Trophoblast cell (in vitro differentiated cells and primary cell): ENCODE results near the gene PITPNM2.

Experiments used
- DNase-seq, 2 donors: peaks; one replicate each; pipeline ENCODE4 v3.0.0-alpha.2; 2016
- H2AFZ ChIP-seq: 2 replicates; pipeline ENCODE4 v1.6.1; 2013; ENCODE audit warnings: low read length, moderate library complexity, mild to moderate bottlenecking; ENCODE audit not compliant: insufficient read depth, poor library complexity
- H2AK5ac ChIP-seq: 2 replicates; pipeline ENCODE4 v1.6.1; 2013; ENCODE audit warnings: mild to moderate bottlenecking, low read length
- H2BK120ac ChIP-seq: 2 replicates; pipeline ENCODE4 v1.6.1; 2013; ENCODE audit warnings: low read length, mild to moderate bottlenecking, moderate library complexity; ENCODE audit not compliant: insufficient read depth, poor library complexity
- H2BK12ac ChIP-seq: 2 replicates; pipeline ENCODE4 v1.6.1; 2013; ENCODE audit warnings: mild to moderate bottlenecking, low read length, moderate library complexity
- H2BK5ac ChIP-seq: 2 replicates; pipeline ENCODE4 v1.6.1; 2013; ENCODE audit warnings: low read length, low read depth, moderate library complexity, mild to moderate bottlenecking; ENCODE audit not compliant: poor library complexity
- H3K14ac ChIP-seq: 2 replicates; pipeline ENCODE4 v1.6.1; 2013; ENCODE audit warnings: mild to moderate bottlenecking, low read length
- H3K18ac ChIP-seq: 2 replicates; pipeline ENCODE4 v1.6.1; 2013; ENCODE audit warnings: mild to moderate bottlenecking, low read length
- H3K23ac ChIP-seq: 2 replicates; pipeline ENCODE4 v1.6.1; 2013; ENCODE audit warnings: low read length
- H3K27ac ChIP-seq: 2 replicates; pipeline ENCODE4 v1.5.1; 2013; ENCODE audit warnings: low read depth, mild to moderate bottlenecking, inconsistent platforms, low read length, moderate library complexity
- H3K27me3 ChIP-seq: 2 replicates; pipeline ENCODE4 v1.6.1; 2013; ENCODE audit warnings: inconsistent platforms, mild to moderate bottlenecking, low read length, moderate library complexity; ENCODE audit not compliant: insufficient read depth
- H3K36me3 ChIP-seq, 2 experiments: 1 replicate in 1 of 2; 2 replicates in 1 of 2; pipeline ENCODE4 v1.6.1; 2013; ENCODE audit warnings: low read length in 2 of 2, mild to moderate bottlenecking in 2 of 2, moderate library complexity in 1 of 2; ENCODE audit not compliant: insufficient read depth in 2 of 2, control insufficient read depth in 1 of 2
- H3K4ac ChIP-seq: 2 replicates; pipeline ENCODE4 v1.6.1; 2013; ENCODE audit warnings: low read depth, mild to moderate bottlenecking, low read length, moderate library complexity
- H3K4me1 ChIP-seq, 2 experiments: 1 replicate in 1 of 2; 2 replicates in 1 of 2; pipeline ENCODE4 v1.6.1; 2013; ENCODE audit warnings: low read length in 2 of 2, mild to moderate bottlenecking in 2 of 2, moderate library complexity in 1 of 2; ENCODE audit not compliant: insufficient read depth in 2 of 2, control insufficient read depth in 1 of 2
- H3K4me2 ChIP-seq: 2 replicates; pipeline ENCODE4 v1.6.1; 2013; ENCODE audit warnings: inconsistent platforms, mild to moderate bottlenecking, low read length, moderate library complexity
- H3K4me3 ChIP-seq: 2 replicates; pipeline ENCODE4 v1.5.1; 2013; ENCODE audit warnings: mild to moderate bottlenecking, low read depth, low read length, inconsistent platforms
- H3K79me1 ChIP-seq: one replicate; pipeline ENCODE4 v1.6.1; 2013; ENCODE audit warnings: low read length
- H3K79me2 ChIP-seq: 2 replicates; pipeline ENCODE4 v1.6.1; 2013; ENCODE audit warnings: low read length, mild to moderate bottlenecking; ENCODE audit not compliant: control insufficient read depth, insufficient read depth, poor library complexity
- H3K9ac ChIP-seq: 2 replicates; pipeline ENCODE4 v1.6.1; 2013; ENCODE audit warnings: mild to moderate bottlenecking, low read length
- H3K9me3 ChIP-seq: 2 replicates; pipeline ENCODE4 v1.6.1; 2013; ENCODE audit warnings: low read depth, mild to moderate bottlenecking, control low read depth, inconsistent platforms, low read length; ENCODE audit not compliant: insufficient read depth
- H4K12ac ChIP-seq: 2 replicates; pipeline ENCODE4 v1.6.1; 2013; ENCODE audit warnings: low read depth, mild to moderate bottlenecking, low read length, moderate library complexity
- H4K8ac ChIP-seq: 2 replicates; pipeline ENCODE4 v1.6.1; 2013; ENCODE audit warnings: low read depth, mild to moderate bottlenecking, low read length, moderate library complexity
- H4K91ac ChIP-seq: one replicate; pipeline ENCODE4 v1.6.1; 2013; ENCODE audit warnings: low read depth, mild to moderate bottlenecking, low read length, moderate library complexity
- WGBS: extraction: QIAGEN DNeasy Blood & Tissue Kit; methylation state at CpG from one replicate; pipeline ENCODE4 v1.1.7; 2013; ENCODE audit warnings: missing lambda C conversion rate; ENCODE audit not compliant: insufficient read length, insufficient coverage; ENCODE audit errors: extremely low coverage; 5-methylcytosine and 5-hydroxymethylcytosine counted together

PITPNM2 gene

GRCh38 chr12:123126294-123127181, 24.4 kb downstream of the PITPNM2 start:
- Histone ChIP-seq H3K4me3 (no peak overlapping the region), H3K4ac (peak overlapping the region; percentile 65), H3K27me3 (no peaks in the 10 kb centered on the region), H2BK12ac (peak overlapping the region; percentile 89), H4K8ac (peak overlapping the region; percentile 66), H3K18ac (peak overlapping the region; percentile 39), H3K79me2 (peaks cover 4% of the 10 kb centered on the region), H4K91ac (peak overlapping the region; percentile 93), H3K23ac (no peak overlapping the region), H3K9ac (no peak overlapping the region), H3K79me1 (peaks cover 9% of the 10 kb centered on the region), H2BK120ac (peak overlapping the region; percentile 78), H3K9me3 (no peaks in the 10 kb centered on the region), H4K12ac (no peak overlapping the region), H3K36me3 (no peaks in the 10 kb centered on the region), H2AFZ (peak overlapping the region; percentile 3), H2BK5ac (peak overlapping the region; percentile 66), H3K27ac (peak overlapping the region; percentile 86), H2AK5ac (no peak overlapping the region), H3K14ac (peak overlapping the region; percentile 82), H3K4me2 (peak overlapping the region; percentile 28), H3K4me1 (peaks cover 19 to 24% of the 10 kb centered on the region in 2 experiments)
- WGBS: no CpG with 5 or more reads among the region's 6 CpGs
- DNase-seq: peak; percentile 94 to 95

DNA sequence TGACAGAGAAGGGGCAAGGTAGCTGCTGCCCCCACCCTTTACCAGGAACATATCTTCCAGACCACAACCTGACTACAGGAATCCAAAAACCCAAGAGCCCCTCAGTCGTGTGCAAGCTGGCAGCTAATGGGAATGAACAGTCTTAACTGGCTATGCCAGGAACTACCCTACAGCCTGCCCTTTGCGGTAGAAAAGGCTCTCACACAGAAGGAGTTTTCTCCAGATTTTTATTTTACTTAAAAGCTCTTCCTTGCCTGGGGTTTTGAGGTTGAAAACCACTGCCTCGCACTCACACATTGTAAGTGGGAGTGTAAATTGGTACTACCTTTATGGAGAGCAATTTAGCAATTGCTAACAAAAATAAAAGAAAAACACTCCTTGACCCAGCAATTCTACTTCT, 28.3 kb downstream of the PITPNM2 start:
- no peak overlapping the region for H3K14ac ChIP-seq
- WGBS: no CpG with 5 or more reads among the region's 3 CpGs
- no peak overlapping the region for H2BK12ac ChIP-seq
- H4K12ac ChIP-seq: no peak overlapping the region
- no peak overlapping the region for H2AFZ ChIP-seq
- no peak overlapping the region for H2BK5ac ChIP-seq
- peaks cover 4% of the 10 kb centered on the region for H3K79me2 ChIP-seq
- no peaks in the 10 kb centered on the region for H3K36me3 ChIP-seq
- H3K9ac ChIP-seq: no peak overlapping the region
- H2BK120ac ChIP-seq: no peak overlapping the region
- no peak overlapping the region for H3K27ac ChIP-seq
- no peak overlapping the region for H4K8ac ChIP-seq
- H3K4me3 ChIP-seq: no peak overlapping the region
- no peaks in the 10 kb centered on the region for H3K9me3 ChIP-seq
- H2AK5ac ChIP-seq: no peak overlapping the region
- peaks cover 12% of the 10 kb centered on the region for H3K79me1 ChIP-seq
- no peak overlapping the region for H3K23ac ChIP-seq
- no peak overlapping the region for H3K4ac ChIP-seq
- H3K27me3 ChIP-seq: no peaks in the 10 kb centered on the region
- no peak overlapping the region for H3K4me2 ChIP-seq
- peaks cover 13 to 15% of the 10 kb centered on the region in 2 experiments for H3K4me1 ChIP-seq
- no peak for DNase-seq
- H4K91ac ChIP-seq: no peak overlapping the region
- H3K18ac ChIP-seq: no peak overlapping the region

- Histone ChIP-seq H4K91ac (no peak overlapping the region), H3K14ac (no peak overlapping the region), H3K4ac (no peak overlapping the region), H2BK120ac (no peak overlapping the region), H3K27ac (no peak overlapping the region), H4K8ac (no peak overlapping the region), H2BK12ac (no peak overlapping the region), H3K9ac (no peak overlapping the region), H3K27me3 (no peaks in the 10 kb centered on the region), H3K36me3 (no peaks in the 10 kb centered on the region), H2AK5ac (no peak overlapping the region), H3K9me3 (peaks cover 2% of the 10 kb centered on the region), H3K4me1 (peaks cover 7 to 9% of the 10 kb centered on the region in 2 experiments), H3K4me3 (no peak overlapping the region), H2AFZ (no peak overlapping the region), H4K12ac (no peak overlapping the region), H3K4me2 (no peak overlapping the region), H3K23ac (no peak overlapping the region), H3K18ac (no peak overlapping the region), H3K79me1 (peaks cover 5% of the 10 kb centered on the region), H3K79me2 (no peaks in the 10 kb centered on the region), H2BK5ac (no peak overlapping the region)
- WGBS: no CpG with 5 or more reads among the region's 6 CpGs
- DNase-seq: peak in 1 of 2 donors; percentile 68
Measured at GRCh38 chr12:123121670-123122069, 29.2 kb downstream of the PITPNM2 start.

DNA sequence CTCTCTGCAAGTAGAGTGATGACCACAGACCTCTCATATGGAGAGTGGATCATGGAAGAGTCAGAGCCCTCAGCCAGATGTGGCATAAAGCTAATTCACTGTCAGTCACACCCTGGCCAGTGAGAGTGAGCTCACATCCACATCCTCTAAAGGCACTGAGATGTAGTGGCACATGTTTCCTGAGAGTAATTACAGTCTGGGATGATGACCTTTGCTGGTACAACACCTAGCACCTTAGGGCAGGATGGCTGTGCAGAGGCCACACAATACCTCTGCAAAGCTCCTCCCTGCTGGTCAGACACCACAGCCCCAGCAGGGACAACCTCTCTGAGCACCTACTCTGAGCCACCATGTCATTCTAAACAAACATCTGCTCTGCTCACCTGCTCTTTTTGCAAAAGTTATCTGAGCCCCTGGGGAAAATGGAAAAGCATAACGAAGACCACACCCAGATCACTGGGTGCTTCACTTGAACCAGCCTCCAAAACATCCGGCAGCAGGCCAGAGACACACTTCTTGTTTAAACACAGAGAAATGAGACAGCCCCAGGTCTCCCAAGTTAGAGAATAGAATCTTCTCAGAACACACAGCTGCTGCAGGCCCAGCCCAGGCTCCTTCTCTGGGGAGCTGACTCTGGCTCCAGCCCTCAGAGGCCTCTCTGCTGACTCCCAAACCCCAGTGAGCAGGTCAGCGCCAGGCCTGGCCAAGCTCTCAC, 30.3 kb downstream of the PITPNM2 start:
- H2BK12ac ChIP-seq: no peak overlapping the region
- no peaks in the 10 kb centered on the region for H3K27me3 ChIP-seq
- peak overlapping the region; percentile 66 for H2AK5ac ChIP-seq
- peak overlapping the region; percentile 26 for H3K14ac ChIP-seq
- H3K79me2 ChIP-seq: no peaks in the 10 kb centered on the region
- H3K79me1 ChIP-seq: peaks cover 3% of the 10 kb centered on the region
- H3K23ac ChIP-seq: no peak overlapping the region
- H3K9ac ChIP-seq: no peak overlapping the region
- peak; percentile 91 for DNase-seq
- H3K27ac ChIP-seq: peak overlapping the region; percentile 20
- peak overlapping the region; percentile 16 for H4K8ac ChIP-seq
- H2BK120ac ChIP-seq: peak overlapping the region; percentile 33
- no peak overlapping the region for H3K4me2 ChIP-seq
- peaks cover 2% of the 10 kb centered on the region for H3K9me3 ChIP-seq
- H3K4me3 ChIP-seq: no peak overlapping the region
- no peak overlapping the region for H3K4ac ChIP-seq
- H2AFZ ChIP-seq: peak overlapping the region; percentile 9
- no peak overlapping the region for H4K12ac ChIP-seq
- H3K18ac ChIP-seq: no peak overlapping the region
- H2BK5ac ChIP-seq: no peak overlapping the region
- no CpG with 5 or more reads among the region's 3 CpGs for WGBS
- no peaks in the 10 kb centered on the region for H3K36me3 ChIP-seq
- H4K91ac ChIP-seq: peak overlapping the region; percentile 65
- H3K4me1 ChIP-seq: peaks cover 0 to 2% of the 10 kb centered on the region in 2 experiments
